HG03439 (cell line): Measurements from ENCODE around the gene ARHGAP45.

Experiments
- ATAC-seq: cut with Tn5 transposase; IDR thresholded peaks from one replicate; pipeline ENCODE4 v1.9.1; 2021; ENCODE audit warnings: mild to moderate bottlenecking, moderate library complexity; ENCODE audit not compliant: unreplicated experiment

The ARHGAP45 gene

DNA sequence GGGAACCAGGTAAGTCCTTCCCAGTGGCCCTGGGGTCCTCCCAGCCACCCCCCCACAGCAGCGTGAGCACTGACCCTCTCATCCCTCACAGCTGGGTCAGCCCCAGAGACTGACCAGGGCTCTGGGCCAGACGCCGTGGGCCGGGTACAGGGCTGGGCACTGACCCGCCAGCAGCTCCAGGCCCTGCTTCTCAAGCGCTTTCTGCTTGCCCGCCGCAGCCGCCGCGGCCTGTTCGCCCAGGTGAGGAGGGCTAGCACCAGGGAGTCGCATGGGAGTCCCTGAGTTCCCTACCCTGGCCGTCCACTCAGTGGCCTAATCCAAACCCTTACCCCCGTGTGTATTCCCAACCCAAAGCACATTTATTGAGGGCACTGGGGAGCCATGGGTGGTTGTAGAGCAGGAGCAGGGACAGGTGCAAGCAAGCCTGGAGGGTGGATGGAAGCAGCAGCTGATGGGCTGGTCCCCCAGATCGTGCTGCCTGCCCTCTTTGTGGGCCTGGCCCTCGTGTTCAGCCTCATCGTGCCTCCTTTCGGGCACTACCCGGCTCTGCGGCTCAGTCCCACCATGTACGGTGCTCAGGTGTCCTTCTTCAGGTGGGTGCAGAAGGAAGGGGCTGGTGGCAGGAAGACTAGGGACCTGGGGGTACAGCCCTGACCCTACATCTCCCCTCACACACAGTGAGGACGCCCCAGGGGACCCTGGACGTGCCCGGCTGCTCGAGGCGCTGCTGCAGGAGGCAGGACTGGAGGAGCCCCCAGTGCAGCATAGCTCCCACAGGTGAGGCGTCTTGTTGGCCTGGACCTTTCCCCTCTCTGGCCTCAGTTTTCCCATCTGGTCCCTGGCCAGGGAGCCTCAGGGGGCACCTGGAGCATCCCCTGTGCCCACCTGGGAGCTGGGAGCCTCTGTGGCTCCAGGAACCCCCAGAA lies 12.6 kb upstream of the ARHGAP45 start:
- ATAC-seq = no peak

DNA sequence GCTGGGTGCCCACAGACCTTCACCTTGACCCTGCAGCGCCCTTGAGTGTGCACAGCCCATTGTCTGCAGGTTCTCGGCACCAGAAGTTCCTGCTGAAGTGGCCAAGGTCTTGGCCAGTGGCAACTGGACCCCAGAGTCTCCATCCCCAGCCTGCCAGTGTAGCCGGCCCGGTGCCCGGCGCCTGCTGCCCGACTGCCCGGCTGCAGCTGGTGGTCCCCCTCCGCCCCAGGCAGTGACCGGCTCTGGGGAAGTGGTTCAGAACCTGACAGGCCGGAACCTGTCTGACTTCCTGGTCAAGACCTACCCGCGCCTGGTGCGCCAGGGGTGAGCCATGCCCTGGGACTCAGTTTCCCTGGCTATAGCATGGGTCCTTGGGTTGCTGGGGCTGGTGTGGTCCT lies 11.9 kb upstream of the ARHGAP45 start:
- no peak for ATAC-seq

DNA sequence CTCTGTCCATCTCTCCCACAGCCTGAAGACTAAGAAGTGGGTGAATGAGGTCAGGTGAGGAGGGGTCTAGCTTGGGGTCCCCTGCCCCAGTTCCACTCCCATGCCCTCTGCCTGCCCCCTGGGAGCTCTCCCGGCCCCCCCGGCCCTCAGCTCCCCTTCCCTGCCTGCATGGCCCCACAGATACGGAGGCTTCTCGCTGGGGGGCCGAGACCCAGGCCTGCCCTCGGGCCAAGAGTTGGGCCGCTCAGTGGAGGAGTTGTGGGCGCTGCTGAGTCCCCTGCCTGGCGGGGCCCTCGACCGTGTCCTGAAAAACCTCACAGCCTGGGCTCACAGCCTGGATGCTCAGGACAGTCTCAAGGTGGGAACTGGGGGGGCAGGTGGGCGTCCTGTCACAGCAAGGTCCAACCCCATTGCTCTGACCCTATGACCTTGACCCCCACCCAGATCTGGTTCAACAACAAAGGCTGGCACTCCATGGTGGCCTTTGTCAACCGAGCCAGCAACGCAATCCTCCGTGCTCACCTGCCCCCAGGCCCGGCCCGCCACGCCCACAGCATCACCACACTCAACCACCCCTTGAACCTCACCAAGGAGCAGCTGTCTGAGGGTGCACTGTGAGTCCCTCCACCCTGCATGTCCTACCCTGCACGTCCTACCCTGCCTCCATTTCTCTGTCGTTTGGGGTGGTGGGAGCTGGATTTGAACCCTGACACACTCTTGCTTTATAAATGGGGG lies 10.9 kb upstream of the ARHGAP45 start:
- no peak for ATAC-seq

DNA sequence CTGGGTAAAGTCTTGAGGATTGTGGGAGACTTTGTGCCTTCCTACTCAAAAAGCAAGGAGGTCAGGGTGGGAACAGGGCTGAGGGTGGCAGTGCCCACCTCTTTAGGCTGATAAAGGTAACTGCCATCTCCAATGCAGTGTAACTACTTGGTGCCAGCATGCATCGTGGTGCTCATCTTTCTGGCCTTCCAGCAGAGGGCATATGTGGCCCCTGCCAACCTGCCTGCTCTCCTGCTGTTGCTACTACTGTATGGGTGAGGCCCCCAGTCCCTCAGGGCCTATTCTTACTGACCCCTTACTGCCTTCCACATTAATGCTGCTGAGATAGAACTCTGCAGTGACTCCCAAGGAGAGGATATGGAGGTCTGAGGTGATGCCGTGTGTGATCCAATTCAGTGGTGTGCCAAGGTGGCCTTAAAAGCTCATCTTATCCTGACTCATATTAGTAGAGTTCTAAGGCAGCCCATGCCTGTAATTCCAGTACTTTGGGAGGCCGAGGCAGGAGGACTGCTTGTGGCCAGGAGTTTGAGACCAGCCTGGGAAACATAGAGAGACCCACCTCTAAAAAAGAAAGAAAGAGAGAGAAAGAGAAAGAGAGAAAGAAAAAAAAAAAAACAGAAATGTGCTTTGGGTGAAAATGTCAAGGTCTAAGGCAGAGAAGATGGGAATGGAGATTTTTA lies 9.7 kb upstream of the ARHGAP45 start:
- no peak for ATAC-seq

DNA sequence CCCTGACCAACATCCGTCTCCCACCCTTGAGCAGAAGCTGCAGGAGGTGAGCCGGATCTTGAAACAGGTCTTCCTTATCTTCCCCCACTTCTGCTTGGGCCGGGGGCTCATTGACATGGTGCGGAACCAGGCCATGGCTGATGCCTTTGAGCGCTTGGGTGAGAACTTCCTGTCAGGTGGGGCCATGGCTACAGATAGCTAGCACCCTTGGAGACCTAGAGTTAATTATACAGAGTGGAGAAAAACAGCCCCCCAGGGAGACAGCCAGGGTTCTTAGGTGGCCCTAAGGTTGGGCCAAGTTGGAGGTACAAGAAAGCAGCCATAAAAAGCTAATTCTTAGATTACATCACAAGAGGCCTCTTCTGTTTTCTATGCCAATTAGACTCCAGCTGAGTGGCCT lies 8.9 kb upstream of the ARHGAP45 start:
- no peak for ATAC-seq

DNA sequence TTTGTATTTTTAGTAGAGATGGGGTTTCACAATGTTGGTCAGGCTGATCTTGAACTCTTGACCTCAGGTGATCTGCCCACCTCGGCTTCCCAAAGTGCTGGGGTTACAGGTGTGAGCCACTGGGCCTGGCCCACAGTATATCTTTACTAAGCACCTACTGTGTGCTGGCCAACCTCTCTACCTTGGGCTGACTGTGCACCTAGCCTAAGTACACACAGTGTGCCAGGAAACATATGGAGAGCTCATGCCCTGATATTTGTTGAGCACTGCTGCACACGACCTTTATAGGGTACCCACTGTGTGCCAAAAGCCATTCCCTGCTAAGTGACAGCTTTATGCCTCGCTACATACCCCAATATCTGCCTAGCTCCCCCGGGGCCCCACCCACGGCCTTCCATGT lies 6.3 kb upstream of the ARHGAP45 start:
- ATAC-seq = no peak

DNA sequence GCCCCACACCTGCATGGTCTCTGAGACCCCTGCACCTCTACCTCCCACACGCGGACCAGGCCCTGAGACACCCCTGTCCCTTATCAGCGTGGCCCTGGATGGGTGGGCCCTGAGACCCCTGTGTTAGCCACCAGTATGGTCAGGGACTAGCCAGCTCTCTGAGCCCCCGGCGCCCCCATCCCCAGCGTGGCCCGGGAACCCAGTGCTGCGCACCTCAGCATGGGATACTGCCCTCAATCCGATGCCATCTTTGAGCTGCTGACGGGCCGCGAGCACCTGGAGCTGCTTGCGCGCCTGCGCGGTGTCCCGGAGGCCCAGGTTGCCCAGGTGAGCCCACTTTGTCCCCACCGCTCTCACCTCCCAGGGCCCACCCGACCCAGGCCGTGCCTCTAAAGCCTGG lies 5.0 kb upstream of the ARHGAP45 start:
- no peak for ATAC-seq

DNA sequence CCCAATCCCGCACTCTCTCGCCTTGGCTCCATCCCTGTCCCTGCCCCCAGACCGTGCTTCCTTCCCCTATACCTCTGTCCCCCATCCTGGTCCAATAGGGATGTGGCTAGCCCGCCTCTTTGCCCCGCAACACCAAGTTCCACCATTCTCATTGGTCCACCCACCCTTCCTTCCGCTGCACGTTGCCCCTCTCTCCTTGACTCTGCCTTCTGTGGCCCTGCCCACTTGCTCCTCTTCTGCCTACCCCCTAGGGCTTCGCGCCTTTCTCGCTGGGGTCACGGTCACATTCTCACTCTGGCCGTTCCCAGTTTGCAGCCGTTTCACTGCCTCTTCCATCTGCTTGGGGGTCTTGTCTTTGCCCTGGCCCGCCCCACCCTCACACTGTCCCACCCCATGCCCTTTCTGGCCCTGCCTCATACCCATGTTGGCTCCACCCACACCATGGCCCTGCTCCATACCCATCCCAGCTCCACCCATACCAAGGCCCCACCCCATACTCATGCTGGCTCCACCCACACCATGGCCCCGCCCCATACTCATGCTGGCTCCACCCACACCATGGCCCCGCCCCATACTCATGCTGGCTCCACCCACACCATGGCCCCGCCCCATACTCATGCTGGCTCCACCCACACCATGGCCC lies 4.5 kb upstream of the ARHGAP45 start:
- no peak for ATAC-seq

DNA sequence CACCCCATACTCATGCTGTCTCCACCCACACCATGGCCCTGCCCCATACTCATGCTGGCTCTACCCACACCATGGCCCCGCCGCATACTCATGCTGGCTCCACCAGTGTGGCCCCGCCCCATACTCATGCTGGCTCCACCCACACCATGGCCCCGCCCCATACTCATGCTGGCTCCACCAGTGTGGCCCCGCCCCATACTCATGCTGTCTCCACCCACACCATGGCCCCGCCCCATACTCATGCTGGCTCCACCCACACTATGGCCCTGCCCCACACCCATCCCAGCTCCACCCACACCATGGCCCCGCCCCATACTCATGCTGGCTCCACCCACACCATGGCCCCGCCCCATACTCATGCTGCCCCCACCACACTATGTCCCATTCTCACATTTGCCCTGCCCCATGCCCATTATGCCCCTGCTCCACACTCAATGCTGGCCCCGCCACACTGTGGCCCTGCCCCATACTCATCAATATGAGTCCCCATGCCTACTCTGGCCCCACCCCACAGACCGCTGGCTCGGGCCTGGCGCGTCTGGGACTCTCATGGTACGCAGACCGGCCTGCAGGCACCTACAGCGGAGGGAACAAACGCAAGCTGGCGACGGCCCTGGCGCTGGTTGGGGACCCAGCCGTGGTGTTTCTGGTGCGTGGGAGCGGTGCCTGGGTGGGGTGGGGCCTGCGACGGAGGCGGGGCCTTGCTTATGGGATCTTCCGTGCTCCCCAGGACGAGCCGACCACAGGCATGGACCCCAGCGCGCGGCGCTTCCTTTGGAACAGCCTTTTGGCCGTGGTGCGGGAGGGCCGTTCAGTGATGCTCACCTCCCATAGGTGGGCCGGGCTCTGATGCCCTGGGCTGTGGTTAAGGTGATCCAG lies 3.7 kb upstream of the ARHGAP45 start:
- ATAC-seq = no peak

DNA sequence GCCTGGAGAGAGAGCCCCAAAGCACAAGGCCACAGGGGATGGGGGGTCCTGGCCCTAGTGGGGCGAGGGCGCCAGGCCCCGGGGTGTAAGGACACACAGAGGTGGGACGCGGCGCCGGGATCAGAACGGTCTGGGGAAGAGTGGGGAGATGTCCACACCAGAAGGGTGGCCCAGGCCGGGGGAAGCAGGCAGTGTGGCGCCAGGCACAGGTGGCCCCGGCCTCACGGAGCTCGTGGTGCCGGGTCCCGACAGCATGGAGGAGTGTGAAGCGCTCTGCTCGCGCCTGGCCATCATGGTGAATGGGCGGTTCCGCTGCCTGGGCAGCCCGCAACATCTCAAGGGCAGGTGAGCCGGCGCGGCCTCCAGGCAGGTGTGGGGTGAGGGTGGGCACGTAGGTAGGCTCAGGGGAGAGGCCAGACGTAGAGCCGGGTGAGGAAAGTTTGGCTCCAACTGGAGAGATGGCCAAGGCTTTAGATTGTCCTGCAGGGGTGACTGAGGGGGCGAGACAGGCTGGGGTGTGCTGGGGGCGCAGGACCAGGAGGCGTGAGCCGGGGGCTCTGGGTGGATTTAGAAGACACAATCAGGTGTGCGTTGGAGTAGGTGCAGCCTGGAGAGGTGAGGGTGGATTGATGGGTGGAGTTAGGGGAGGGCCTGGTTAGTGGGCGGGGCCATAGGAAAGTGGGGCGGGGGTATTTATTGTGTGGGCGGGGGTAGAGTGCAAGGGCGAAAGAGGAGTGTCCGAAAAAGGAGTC lies 2.9 kb upstream of the ARHGAP45 start:
- ATAC-seq = no peak

DNA sequence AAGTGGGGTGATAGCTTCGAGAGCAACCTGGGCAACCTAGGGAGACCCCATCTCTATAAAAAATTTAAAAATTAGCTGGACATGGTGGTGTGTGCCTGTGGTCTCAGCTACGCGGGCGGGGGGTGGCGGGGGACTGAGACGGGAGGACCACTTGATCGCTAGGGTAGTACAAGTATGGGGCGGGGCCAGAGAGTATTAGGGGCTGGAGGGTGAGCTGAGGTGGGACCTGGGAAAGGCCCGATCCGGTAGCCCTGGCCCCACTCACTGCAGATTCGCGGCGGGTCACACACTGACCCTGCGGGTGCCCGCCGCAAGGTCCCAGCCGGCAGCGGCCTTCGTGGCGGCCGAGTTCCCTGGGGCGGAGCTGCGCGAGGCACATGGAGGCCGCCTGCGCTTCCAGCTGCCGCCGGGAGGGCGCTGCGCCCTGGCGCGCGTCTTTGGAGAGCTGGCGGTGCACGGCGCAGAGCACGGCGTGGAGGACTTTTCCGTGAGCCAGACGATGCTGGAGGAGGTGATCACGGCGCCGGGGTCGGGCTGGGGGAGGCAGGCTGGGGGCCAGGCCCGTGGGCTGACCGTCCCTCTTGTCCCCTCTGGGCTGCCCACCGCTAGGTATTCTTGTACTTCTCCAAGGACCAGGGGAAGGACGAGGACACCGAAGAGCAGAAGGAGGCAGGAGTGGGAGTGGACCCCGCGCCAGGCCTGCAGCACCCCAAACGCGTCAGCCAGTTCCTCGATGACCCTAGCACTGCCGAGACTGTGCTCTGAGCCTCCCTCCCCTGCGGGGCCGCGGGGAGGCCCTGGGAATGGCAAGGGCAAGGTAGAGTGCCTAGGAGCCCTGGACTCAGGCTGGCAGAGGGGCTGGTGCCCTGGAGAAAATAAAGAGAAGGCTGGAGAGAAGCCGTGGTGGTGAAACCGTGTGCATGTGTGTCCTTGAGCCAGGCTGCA lies 2.0 kb upstream of the ARHGAP45 start:
- ATAC-seq = no peak

DNA sequence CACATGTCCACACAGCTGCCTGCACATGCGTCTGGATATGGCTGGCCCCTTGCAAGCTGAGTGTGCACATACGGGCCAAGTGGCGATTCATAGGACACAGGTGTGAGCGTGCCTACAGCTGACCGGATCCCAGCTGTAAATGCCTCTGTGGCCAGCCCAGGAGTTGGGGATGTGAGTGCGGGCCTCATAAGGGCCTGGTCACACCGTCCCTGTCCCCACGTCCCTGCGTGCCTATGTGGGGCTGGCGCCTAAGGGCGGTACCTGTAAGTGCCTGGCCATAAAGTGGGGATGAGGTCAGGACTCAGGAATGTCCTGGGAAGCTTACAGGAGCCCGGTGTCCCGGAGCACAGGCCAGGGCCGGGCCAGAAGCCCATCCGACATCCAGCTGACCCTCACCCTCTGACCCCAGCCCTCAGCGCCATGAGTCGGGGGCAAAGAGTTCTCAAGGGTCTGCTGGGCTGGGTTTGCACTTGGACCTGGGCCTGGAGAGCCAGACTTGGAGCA lies 1.3 kb upstream of the ARHGAP45 start:
- no peak for ATAC-seq

DNA sequence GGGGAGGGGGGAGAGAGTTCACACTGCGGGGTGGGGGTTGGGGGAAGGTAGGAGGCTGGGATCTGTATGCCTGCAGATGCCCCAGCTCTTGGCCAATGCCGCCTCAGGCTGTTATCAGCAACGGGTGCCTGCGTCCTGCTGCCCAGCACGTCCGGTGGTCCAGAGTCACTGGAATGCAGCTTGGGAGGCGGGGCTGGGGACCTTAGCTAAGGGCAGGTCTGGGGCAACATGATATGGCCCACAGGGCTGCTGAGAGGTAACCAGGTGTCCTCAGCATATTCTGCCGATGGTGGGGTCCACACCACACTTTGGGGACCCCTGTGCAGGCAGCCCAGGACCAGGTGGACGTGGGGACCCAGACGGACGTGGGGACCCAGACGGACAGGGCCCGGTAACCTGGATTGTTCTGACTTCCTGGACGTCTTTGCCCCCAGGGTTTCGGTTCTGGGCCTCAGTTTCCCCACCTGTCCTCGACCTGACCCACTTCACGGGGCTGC lies 668 bp upstream of the ARHGAP45 start:
- no peak for ATAC-seq

DNA sequence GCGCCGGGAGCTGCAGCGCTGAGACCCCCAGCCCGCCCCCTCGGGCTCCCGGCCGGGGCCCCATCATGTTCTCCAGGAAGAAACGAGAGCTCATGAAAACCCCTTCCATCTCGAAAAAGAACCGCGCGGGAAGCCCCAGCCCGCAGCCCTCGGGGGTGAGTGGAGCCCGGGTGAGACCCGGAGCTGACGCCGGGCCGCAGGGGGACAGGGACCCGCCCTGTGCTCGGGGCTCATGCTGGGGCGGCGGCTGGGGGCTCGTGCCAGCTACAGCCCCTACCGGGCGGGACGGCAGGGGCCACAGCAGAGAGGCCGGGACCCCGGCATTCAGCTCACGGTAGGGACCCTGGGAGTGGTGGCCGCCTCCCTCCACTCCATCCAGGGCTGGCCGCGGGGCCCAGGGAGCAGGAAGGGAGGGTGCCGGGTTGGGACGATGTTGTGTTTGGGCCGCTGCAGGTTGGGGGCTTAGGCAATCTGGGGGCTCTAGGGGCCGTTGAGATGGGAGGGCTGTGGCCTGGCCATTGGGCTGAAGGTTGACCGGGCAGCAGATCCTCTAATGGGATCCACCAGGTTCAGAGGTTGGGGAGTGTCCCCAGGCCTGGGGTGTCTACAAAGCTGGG lies 482 bp downstream of the ARHGAP45 start:
- ATAC-seq = no peak

DNA sequence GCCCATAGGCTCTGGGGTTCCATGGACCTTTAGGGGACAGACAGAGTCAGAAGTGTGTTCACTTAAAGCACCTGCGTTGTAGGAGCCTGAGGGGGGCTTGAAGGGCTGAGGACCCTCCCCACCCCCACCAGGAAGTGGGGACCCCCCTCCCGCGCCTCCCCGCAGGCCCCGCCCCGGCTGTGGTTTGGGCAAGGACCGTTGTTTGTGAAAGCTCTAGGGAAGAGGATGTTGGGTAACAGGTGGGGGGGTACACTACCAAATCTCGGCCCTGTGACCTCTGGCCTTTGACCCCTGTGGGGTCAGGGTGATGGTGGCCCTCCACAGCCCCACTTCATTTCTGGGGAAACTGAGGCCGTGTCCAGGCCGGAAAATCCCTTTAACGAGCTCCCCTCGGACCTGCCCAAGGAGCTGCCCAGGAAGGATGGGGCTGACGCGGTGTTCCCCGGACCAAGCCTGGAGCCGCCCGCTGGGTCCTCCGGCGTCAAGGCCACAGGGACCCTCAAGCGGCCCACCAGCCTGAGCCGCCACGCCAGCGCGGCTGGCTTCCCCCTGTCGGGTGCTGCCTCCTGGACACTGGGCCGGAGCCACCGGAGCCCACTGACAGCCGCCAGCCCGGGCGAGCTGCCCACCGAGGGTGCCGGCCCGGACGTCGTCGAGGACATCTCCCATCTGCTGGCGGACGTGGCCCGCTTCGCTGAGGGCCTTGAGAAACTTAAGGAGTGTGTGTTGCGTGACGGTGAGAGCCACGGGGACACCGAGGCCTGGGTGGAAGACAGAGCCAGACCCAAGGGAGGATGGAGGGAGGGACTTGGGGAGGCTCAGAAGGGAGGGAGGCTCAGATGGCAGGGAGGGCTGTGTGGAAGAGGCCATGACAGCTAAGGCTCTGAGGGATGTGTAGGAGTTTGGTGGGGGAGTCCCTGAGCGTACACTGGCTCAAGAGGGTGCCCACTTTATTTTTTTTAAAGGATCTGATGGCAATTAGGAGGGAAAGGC lies 1.3 kb downstream of the ARHGAP45 start:
- no peak for ATAC-seq

DNA sequence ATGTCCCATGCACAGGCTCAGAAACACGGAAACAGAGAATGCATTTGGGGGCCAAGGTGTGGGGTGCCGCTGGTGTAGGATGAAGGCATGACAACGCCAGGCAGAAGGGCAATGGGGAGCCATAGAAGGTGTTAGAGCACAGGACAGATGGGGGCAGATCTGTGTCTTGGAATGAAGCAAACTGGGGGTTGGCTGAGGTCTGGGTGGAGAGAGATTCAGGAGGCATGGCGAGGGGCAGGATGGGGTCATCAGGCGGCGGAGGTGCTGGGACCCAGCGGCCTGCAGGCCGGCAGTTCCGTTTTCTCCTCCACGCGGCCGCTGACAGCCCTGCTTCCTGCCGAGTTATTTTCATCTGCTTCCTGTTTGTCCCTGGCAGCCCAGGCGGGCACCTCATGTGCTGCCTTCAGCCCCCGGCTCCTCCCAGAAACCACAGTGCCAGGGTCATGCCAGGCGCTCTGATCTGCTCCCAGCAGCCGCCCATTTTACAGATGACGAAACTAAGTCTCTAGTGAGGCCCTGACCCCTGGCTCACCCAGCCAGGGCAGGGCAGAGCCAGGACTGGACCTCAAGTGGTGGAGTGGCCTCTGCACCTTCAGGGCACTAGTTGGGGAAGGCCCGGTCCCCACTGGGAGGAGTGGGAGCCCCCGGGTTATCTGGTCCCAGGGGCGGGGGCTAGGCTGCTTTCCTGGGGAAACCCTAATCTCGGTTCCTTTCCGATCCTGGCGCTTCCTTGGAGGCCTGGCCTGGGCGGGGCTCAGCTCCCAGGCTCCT lies 2.2 kb downstream of the ARHGAP45 start:
- ATAC-seq = no peak
